NB4 (cell line): ENCODE results near the gene TFAP2A.

Experiments
- POLR2A ChIP-seq: IDR thresholded peaks from 2 replicates; pipeline ENCODE4 v1.6.1; 2011; ENCODE audit warnings: mild to moderate bottlenecking; ENCODE audit not compliant: insufficient read length; ENCODE audit errors: extremely low read depth
- TF ChIP-seq, protein P1 (sequence below): IDR thresholded peaks from one replicate; pipeline ENCODE4 v1.5.1; 2012; ENCODE audit warnings: low read depth, low read length

DNA sequence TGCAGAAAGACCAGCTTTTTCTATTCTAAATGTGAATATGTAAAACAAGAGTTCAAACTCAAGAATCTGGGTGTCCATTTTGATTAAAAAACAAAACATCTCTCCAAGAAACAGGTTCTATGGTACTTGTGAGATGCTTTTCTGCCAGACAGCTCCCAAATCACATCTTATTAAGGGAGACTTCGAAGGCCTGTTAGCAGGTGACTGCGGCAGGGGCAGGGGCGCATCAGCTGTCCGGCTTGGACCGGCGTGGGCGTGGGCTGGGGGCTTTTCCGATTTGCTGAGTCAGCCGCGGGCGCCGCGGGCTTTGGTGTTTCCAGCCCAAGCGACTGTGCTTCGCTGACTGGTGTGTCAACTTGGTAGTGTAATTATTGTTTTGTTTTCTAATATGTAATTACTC is 32.6 kb downstream of the TFAP2A start:
- TF ChIP-seq, protein P1, sequence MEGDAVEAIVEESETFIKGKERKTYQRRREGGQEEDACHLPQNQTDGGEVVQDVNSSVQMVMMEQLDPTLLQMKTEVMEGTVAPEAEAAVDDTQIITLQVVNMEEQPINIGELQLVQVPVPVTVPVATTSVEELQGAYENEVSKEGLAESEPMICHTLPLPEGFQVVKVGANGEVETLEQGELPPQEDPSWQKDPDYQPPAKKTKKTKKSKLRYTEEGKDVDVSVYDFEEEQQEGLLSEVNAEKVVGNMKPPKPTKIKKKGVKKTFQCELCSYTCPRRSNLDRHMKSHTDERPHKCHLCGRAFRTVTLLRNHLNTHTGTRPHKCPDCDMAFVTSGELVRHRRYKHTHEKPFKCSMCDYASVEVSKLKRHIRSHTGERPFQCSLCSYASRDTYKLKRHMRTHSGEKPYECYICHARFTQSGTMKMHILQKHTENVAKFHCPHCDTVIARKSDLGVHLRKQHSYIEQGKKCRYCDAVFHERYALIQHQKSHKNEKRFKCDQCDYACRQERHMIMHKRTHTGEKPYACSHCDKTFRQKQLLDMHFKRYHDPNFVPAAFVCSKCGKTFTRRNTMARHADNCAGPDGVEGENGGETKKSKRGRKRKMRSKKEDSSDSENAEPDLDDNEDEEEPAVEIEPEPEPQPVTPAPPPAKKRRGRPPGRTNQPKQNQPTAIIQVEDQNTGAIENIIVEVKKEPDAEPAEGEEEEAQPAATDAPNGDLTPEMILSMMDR, result no peak
- TF ChIP-seq POLR2A, result no peak
